HG02884 (cell line): ENCODE measurements around the gene C16orf82.
"Not testable (repeated sequence)": the region's sequence is repeated elsewhere in the genome, so short reads cannot be mapped to it uniquely, and the experiment has no call there.

Experiments used
- ATAC-seq: cut with Tn5 transposase; IDR thresholded peaks from one replicate; pipeline ENCODE4 v1.9.1; 2021; ENCODE audit warnings: mild to moderate bottlenecking, moderate library complexity; ENCODE audit not compliant: unreplicated experiment

C16orf82 gene

DNA sequence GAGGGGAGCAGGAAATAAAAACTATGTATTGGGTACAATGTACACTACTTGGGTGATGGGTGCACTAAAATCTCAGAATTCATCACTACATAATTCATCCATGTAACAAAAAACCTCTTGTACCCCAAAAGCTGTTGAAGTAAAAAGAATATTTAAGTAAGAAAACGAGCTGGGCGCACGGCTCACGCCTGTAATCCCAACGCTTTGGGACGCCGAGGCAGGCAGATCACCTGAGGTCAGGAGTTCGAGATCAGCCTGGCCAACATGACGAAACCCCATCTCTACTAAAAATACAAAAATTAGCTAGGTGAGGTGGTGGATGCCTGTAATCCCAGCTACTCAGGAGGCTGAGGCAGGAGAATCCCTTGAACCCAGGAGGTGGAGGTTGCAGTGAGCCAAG is 19.3 kb downstream of the C16orf82 start:
- not testable (repeated sequence) for ATAC-seq

DNA sequence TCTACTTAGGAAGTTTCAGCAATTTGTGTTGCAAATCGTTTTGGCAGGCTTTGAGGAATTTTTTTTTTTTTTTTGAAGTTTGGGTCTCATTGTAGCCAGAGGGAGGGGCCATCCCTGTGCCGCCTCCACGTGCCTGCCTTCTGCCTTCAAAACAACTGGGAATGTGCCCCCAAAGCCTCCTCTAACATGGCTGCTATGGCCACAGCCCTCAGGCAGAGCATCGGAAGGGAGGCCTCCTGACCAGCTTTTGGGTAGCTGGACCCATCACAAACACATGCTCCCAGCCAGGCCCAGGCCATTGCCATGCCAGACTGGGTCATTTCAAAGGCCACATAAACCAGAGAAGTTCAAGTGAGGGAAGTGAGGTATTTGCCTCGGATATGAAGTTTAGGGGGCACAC is 21.5 kb downstream of the C16orf82 start:
- ATAC-seq, result no peak

DNA sequence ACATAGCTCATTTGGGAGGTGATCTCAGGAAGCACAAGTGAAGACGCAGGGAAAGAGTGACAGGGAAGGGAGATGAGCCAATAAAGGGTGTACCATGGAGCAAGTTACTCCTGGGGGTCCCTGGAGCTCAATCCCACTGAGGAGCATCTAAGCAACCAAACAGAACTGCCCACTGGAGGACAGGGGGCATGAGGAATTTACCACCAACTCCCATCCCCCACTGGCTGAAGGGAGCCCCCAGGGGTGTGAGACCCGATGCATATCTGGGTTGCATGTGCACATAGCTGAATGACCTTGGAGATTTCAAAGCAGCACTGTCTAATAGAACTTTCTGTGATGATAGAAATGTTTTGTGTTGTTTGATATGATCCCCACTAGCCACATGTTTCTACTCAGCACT is 29.6 kb downstream of the C16orf82 start:
- no peak for ATAC-seq

DNA sequence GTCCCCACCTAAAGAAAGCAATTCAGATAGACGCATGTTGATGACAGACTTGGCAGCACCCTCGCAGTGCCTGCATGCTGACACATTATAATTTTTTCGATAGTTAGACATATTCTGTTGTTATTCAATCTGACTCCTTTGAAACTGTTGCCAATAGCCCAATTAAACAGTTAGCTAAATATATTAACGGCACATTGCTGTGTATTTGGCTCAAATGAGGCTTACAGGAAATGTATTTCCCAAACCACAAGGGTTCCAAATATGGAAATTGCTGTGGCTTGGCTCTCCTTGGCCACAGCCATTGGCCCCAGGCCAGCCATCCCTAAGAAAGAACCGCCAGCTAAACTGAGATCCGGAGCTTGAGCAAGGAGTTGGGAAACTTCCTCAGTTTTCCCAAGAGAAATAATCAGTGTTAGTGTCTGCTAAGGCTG is 31.1 kb downstream of the C16orf82 start:
- ATAC-seq, result no peak

DNA sequence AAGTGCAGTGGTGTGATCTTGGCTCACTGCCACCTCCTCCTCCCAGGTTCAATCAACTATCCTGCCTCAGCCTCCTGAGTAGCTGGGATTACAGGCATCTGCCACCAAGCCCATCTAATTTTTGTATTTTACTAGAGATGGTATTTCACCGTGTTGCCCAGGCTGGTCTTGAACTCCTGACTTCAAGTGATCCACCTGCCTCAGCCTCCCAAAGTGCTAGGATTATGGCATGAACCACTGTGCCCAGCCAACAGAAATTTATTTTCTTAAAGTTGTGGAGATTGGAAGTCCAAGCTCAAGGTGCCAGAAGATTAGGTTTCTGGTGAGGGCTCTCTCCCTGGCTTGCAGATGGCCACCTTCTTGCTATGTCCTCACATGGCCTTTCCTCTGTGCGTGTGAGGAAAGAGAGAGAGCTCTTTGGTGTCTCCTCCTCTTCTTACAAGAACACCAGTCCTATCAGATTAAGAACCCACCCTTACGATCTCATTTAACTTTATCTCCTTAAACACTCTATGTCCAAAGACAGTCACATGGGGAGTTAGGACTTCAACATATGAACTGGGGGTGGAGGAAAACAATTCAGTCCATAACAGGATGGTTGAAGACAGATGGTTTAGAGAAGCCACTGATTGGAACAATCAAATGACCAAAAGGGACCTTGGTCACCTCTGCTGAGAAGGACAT is 31.8 kb downstream of the C16orf82 start:
- ATAC-seq, result no peak

DNA sequence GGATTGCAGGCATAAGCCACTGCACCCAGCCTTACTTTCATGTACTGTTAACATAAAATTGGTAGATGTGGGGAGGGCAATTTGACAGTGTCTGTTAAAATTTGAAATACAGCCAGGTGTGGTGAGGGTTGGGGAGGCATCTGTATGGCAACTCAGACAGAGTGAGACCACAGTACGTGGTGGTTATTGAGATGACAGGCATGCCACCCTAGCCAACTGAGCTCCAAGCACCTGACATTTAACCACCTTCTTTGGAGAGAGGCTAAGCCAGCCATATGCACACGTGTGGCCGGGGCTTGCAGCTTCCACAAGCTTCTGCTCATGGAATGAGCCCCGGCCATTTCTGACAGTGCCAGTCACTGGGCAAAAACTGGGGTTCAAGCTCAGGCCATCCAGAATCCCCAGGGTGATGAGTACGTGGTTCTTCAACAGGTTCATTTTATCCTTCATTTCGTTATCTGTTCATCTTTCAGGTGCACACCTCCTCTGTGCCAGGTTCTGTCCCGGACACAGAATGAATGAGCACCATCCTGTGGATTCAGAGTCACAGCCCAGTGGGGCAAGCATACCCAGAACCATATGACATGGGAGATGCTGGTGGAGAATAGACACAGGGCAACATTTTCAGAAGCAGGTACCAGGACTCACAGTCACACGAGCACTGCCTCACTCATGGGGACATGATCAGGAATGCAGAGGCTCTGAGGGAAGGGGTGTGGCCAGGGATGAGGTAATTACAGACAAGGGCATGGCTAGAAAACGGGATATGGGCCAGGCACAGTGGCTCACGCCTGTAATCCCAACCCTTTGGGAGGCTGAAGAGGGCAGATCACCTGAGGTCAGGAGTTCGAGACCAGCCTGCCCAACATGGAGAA is 36.2 kb downstream of the C16orf82 start:
- ATAC-seq, result no peak

DNA sequence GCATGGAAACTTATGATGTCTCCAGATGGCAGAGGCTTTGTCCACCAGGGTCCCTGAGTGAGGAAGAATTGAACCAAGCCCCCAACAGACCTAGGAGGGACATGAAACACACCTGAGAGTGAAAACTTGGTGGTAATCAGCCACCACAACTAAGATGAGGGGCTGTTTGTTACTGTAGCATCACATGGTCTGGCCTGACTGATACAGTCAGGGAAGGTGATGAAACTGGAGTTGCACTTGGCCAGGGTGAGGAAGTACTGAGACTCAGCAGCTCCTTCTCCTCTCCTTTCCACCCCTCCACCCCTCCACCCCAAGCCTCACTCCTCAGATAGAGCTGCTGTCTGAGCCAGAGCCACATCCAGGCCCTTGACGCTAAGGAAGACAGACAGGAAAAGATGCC is 37.2 kb downstream of the C16orf82 start:
- ATAC-seq, result no peak

DNA sequence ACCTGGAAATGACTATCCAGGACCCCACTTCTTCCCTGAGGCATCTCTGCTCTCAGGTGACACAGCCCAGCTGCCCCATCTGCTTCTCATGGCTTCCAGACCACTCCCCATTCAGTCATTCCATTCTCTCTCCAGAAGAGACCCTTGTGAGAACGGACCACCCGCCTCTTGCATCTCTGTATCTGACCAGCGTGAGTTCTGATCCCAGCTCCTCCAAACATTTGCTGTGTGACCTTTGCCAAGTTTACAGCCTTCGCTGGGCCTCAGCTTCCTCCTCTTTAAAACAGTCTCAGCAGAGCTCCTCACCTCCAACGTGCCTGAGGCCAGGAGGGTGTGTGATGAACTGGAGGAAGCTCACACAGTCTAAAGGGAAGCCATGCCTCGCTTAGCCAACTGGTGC is 39.6 kb downstream of the C16orf82 start:
- ATAC-seq, result no peak

DNA sequence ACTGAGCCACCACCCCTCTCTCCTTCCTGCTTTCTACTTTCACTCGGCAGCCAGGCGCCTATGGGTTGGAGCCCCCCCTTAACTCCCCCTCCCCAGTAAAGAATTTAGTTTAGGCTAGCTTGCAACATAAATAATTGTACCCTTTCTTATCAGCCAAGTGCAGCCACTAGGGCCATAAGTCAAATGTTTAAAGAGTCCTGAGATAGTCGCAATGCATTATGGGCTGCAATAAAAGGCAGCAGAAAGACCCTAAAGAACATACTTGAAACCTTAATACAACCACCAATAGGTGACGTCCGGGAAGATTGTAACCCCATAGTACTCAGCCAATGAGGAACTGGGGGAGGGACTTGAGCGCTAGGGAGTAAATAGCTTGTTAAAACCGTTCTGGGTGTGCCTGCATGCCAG is 40.5 kb downstream of the C16orf82 start:
- ATAC-seq, result no peak

DNA sequence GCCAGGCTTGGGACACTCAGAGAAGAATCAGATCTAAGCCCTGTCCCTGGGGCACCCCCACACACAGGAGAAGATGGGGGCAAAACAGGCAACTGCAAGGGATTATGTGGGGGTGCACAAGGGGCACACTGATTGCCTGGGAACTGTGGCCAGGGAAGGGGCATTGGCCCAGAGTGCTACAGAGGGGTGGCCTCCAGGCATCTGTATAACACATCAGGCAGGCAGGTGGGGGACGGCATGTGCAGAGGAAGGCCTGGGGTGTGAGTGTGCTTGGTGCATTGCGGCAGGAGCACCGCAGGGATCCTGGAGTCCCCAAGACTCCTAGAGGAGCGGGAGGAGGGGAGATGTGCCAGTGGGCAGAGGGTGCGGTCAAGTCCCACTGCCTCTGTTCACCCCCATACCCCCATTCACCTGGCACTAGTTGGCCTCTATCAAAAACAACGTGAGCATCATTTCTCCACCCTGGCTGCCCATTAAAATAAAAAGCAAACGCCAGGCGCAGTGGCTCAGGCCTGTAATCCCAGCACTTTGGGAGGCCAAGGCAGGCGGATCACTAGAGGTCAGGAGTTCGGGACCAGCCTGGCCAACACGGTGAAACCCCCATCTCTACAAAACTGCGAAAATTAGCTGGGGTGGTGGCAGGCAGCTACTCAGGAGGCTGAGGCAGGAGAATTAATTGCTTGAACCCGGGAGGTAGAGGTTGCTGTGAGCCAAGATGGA is 41.5 kb downstream of the C16orf82 start:
- no peak for ATAC-seq

DNA sequence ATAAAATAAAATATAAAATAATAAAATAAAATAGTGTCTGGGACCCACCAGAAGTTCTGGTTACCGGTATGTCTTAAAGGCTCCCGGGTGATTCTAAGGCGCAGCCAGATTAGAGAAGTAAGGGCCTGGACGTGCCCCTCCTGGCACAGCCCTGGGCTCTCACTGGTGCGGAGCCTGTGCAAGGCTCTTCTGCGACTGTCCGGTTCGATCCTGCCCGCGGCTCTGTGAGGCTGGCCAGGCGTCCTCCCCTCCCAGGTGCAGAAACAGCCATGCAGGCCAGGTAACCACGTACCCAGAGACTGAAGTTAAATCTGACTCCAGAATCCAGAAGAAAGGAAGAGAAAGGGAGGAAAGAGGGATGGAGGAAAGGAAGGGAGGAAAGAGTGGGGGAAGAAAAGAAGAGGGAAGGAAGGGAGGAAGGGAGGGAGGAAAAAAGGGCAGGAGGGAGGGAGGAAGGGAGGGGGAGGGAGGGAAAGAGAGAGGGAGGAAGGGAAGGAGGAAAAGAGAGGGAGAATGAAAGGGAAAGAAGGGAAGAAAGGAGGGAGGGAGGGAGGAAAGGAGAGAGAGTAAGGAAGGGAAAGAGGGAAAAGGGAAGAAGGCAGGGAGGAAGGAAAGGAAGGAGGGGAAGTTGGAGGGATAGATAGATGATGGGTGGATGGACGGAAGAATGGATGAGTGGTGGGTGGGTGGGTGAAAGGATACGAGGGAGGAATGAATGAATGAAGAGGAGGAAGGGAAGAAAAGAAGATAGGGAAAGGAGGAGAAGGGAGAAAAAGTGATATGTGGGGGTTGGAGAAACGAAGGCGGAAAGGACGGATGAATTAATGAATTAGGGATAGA is 42.3 kb downstream of the C16orf82 start:
- no peak for ATAC-seq

DNA sequence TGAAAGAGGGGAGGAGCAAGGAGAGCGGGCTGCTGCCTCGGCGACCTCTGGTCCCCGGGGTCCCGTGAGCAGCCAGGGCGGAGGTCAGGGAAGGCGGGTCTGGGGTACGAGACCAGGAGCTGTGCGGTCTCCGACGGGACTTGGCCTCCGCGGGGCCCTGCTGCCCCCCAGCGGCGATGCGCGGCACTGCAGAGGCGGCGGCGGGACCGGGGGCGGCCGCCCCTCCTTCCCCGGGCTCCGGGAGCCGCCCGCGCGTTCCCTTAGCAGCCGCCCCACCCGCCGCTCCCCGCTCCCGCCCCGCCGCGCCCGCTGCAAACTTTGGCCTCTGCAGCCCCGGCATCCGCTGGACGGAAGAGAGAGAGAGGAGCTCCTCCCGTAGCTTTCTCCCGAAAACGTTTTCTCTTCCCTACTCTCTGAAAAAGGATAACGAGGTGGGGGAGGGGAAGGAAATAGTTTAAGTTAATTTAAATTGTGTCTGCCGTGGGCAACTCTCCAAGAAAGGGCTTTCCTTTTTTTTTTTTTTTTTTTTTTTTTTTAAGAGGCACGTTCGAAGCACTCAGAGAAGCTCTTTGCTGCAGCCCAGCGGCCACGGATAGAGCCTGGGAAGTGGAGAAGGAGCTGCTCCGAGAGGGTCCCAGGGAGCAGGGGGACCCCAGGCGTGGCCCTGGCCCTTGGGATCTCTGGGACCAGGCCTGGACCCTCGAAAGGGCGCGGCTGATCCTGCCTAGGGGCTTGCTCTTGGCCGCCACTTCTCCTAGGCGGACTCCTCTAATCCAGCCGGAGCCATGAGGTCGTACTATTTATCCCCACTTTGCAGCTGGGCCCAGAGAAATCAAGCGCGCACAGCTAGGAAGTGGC is 43.2 kb downstream of the C16orf82 start:
- ATAC-seq, result no peak

DNA sequence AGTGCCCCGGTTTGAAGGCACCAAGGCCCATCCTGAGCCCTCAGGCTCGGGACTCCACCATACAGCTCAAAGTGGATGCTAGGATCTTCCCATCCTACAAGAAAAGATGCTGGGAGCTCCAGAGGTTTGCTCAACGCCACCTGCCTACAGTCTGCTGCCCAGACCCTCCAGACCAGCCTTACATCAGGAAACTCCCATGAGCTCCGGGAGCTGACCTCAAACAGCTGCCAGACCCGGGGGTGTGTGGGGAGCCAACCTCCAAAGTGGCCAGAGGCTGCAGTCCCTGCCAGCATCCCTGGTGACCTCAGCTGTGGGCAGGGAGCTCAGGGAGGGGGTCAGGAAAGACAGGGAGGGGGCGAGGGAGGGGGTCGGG is 43.8 kb downstream of the C16orf82 start:
- no peak for ATAC-seq

DNA sequence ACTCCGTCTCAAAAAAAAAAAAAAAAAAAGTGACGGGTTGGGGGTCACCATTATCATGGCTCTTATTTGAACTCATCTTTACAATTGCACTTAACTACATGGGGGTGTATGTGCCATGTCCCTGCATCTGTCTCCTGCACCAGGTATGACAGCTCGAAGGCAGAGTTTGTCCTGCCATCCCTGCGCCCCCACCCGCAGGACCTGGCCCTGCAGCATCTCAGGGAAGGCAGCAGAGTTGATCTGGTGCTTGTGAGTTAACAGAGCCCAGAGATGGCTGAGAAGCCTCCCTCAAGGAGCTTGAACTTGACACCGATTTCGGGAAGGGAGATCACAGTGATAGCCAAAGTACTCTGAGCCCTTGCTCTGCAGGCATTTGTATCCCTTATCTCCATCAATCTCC is 44.8 kb downstream of the C16orf82 start:
- ATAC-seq, result no peak

DNA sequence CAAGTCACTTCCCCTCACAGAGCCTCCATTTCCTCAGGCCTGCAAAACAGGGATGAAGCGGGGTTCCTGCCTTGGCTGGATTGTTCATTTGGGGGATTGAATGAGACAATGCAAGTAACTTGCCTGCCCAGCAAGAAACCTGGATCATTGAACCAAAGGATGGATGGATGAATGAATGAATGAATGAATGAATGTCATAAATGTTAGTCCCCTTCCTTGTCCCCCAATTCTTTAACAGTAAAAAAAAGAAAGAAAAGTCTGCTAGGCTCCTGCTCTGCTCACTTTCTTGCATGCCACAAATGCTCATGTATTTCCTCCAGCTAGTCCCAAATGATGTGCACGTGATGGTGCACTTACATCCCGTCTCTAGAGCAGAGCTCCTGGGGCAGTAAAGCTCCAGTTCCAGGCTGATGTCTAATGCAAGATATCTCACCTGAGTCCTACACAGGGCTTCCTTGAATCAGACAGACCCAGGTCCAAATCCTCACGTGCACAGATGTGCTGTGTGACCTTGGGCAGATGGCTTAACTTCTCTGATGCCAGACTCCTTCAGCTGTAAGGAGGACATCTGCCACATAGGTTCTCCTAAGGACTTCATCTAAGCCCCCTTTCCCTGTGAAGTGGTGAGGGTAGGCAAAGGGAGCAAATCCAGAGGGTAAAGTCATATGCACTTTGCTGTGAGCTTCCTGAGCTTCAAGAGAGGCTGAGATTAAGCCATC is 45.5 kb downstream of the C16orf82 start:
- no peak for ATAC-seq

DNA sequence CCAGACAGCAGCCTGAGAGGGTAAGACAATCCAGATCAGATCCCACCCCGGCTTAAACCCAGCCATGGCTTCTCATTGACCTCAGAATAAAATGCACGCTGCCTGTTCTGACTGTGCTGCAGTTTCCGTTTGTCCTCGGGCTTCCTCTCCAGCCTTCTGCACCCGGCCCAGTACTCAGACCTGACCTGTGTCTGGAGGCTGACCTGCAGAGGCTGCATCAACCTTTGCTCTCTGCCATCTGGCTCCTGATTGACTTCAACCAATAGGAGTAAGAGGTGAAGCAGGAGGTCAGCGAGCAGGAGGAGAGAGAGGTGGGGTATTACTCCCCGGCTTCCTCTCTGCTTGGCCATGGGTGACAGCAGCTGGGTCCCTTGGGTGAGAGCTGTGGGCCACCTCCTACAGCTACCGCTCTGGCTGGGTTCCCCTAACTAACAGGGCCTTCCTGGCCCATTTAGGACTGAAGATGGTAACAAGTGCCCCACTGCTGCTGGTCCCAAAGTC is 46.7 kb downstream of the C16orf82 start:
- peak; percentile 61 for ATAC-seq

DNA sequence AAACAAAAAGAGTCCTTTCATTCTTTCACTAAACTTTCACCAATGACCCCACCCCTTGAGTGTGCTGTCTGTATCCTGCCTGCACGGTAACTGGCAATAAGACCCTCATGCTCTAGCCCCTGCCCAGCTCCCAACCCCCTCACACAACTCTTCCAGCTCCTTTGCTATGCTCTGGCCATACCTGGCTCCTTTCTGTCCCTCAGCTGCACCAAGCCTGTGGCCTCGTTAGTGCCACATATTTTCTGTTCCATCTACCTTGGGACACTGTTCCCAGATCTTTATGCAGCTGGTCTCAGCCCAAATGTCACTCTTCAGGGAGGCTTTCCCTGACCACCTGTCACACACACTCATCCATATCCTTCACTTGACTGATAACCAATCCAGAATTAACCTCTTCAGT is 47.3 kb downstream of the C16orf82 start:
- ATAC-seq, result no peak

DNA sequence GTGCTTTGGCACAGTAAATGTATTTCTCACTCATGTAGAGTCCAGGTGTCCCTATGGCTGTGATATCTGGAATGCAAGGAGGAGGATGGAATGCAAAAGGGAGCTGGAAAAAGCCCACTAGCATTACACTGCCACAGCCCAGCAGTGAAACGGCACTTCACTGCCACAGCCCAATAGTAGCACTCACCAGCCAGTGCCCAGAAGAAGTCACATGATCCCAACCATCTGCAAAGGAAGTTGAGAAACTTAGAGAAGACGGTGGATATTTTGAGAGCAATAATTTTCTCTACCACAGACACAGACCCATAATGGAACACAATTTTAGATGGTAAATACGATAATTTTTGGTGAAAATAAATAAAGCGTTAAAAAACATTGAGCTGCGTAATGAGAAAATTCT is 51.8 kb downstream of the C16orf82 start:
- ATAC-seq, result no peak
